T-helper 2 cell treated with Interferon-gamma antibody and Interleukin-4, amounts not matched to agents 5 μg/mL and 100 μg/mL, for 36 hours (primary cell): ENCODE measurements around the gene RNF149.
A peak's percentile ranks its signal among the peaks of the same experiment; 100 is the strongest.
"Not testable (repeated sequence)": the region's sequence is repeated elsewhere in the genome, so short reads cannot be mapped to it uniquely, and the experiment has no call there.

Experiments used
- DNase-seq: peaks from one replicate; pipeline ENCODE4 v3.0.0; 2021; ENCODE audit warnings: low spot score
- H3K27ac Mint-ChIP-seq: one replicate; pipeline ENCODE4 v1.8.0; 2021; ENCODE audit warnings: mild to moderate bottlenecking, mixed read lengths
- H3K27me3 Mint-ChIP-seq: one replicate; pipeline ENCODE4 v1.8.0; 2021; ENCODE audit warnings: low read depth, mixed read lengths
- H3K36me3 Mint-ChIP-seq: one replicate; pipeline ENCODE4 v1.8.0; 2021; ENCODE audit warnings: low read depth, mixed read lengths
- H3K4me1 Mint-ChIP-seq: one replicate; pipeline ENCODE4 v1.8.0; 2021; ENCODE audit warnings: low read depth, mixed read lengths
- H3K4me3 Mint-ChIP-seq: one replicate; pipeline ENCODE4 v1.8.0; 2022; ENCODE audit warnings: mild to moderate bottlenecking, moderate library complexity, mixed read lengths
- H3K9me3 Mint-ChIP-seq: one replicate; pipeline ENCODE4 v1.8.0; 2021; ENCODE audit warnings: mixed read lengths

RNF149 gene

DNA sequence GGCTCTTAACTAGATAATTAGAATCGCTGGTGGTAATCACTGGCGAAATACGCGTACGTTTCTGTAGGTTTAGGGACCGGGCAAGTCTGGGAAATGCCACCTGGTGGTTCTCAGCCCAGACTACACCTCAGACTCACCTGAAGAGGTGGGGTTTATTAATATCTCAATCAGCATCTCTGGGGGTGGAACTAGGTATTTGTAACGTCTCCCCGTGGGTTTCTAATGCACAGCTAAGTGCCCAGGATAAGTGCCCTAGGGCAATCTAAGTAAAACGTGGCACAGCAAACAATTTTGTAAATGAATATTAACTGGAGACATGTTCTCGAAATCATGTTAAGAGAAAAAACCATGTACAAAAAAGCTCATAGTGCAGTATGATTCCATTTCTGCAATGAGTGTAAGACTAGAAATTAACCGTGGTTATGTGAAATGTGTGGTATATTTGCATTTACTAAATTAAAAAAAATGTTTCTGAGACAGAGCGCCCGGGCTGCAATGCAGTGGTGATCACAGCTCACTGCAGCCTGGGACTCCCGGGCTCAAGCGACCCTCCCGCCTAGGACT is 56.6 kb downstream of the RNF149 start:
- peak overlapping the region; percentile 98 for H3K4me3 Mint-ChIP-seq
- H3K9me3 Mint-ChIP-seq: no peaks in the 10 kb centered on the region
- DNase-seq: no peak
- H3K27ac Mint-ChIP-seq: peak overlapping the region; percentile 94
- H3K4me1 Mint-ChIP-seq: peaks cover 32% of the 10 kb centered on the region
- no peaks in the 10 kb centered on the region for H3K27me3 Mint-ChIP-seq
- H3K36me3 Mint-ChIP-seq: peaks cover 18% of the 10 kb centered on the region

DNA sequence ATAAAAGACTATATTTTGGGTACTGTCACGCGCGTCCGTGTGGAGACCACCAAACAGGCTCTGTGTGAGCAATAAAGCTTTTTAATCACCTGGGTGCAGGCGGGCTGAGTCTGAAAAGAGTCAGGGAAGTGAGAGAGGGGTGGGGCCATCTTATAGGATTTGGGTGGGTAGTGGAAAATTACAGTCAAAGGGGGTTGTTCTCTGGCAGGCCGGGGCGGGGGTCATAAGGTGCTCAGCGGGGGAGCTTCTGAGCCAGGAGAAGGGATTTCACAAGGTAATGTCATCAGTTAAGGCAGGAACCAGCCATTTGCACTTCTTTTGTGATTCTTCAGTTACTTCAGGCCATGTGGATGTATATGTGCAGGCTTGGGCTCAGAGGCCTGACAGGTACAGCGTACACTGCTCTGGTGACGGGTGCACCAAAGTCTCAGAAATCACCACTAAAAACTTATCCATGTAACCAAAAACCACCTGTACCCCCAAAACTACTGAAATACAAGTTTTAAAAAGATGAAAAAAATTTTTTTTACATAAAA is 57.2 kb downstream of the RNF149 start:
- peak overlapping the region; percentile 23 for H3K4me3 Mint-ChIP-seq
- not testable (repeated sequence) for DNase-seq, H3K9me3 Mint-ChIP-seq, H3K27me3 Mint-ChIP-seq
- peaks cover 30% of the 10 kb centered on the region for H3K4me1 Mint-ChIP-seq
- peaks cover 16% of the 10 kb centered on the region for H3K36me3 Mint-ChIP-seq
- H3K27ac Mint-ChIP-seq: peak overlapping the region; percentile 3

DNA sequence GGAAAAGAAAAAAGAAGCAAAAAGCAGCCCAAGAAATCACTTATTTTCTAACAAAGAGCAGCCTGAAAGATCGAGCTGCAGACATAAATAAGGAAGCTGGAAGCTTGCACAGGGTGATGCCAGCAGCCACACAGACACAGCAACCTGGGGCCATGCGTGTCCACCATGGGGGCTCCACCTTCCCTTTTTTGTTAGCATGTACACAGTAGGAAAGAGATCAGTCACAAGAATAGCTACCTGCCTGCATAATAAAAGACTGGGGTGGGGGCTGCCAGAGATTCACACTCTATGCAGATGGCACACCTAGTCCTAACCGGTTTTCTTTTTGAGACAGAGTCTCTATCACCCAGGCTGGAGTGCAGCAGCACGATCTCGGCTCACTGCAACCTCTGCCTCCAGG is 58.7 kb downstream of the RNF149 start:
- DNase-seq: no peak
- H3K4me3 Mint-ChIP-seq: no peak overlapping the region
- H3K4me1 Mint-ChIP-seq: peaks cover 20% of the 10 kb centered on the region
- peaks cover 9% of the 10 kb centered on the region for H3K36me3 Mint-ChIP-seq
- no peaks in the 10 kb centered on the region for H3K9me3 Mint-ChIP-seq
- H3K27me3 Mint-ChIP-seq: no peaks in the 10 kb centered on the region
- no peak overlapping the region for H3K27ac Mint-ChIP-seq

DNA sequence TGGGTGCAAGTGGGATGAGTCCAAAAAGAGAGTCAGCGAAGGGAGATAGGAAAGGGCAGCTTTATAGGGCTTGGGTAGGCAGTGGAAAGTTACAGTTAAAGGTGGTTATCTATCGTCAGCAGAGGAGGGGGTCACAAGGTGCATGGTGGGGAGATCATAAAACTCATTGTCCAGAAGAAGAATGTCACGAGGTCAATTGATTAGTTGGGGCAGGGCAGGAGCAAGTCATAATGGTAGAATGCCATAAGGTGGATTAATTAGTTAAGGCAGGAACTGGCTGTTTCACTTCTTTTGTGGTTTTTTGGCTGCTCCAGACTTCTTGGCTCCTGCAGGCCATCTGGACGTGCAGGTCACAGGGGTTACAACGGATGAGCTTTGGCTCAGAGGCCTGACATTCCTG is 59.7 kb downstream of the RNF149 start:
- not testable (repeated sequence) for DNase-seq, H3K27me3 Mint-ChIP-seq, H3K9me3 Mint-ChIP-seq, H3K4me1 Mint-ChIP-seq, H3K27ac Mint-ChIP-seq, H3K36me3 Mint-ChIP-seq, H3K4me3 Mint-ChIP-seq

DNA sequence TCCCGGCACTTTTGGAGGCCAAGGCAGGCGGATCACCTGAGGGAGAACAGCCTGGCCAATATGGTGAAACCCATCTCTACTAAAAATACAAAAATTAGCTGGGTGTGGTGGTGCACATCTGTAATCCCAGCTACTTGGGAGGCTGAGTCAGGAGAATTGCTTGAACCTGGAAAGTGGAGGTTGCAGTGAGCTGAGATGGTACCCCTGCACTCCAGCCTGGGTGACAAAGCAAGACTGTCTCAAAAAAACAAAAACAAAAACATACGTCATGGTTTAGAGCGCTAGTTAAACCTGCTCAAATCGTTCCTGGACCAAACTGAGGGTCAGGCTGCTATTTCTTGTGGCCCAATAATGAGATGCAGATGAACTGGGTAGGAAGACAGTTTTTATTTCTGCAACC is 63.0 kb downstream of the RNF149 start:
- H3K27me3 Mint-ChIP-seq, H3K9me3 Mint-ChIP-seq: not testable (repeated sequence)

DNA sequence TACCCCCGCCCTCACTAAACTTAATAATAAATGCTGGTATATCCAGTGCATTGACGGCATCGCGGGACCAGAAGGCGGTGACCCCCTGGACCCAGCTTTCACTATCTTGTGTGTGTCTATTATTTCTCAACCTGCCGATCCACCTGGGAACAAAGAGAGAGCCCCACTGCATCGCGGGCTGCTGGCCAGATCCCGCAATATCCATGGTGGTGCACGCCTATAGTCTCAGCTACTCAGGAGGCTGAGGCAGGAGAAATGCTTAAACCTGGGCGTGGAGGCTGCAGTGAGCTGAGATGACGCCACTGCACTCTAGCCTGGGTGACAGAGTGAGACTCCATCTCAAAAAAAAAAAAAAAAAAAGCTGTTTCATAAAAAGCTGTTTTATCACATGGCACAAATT is 63.6 kb downstream of the RNF149 start:
- H3K4me1 Mint-ChIP-seq, H3K27ac Mint-ChIP-seq, H3K36me3 Mint-ChIP-seq, DNase-seq, H3K4me3 Mint-ChIP-seq, H3K27me3 Mint-ChIP-seq, H3K9me3 Mint-ChIP-seq: not testable (repeated sequence)

More for the DNA sequence above, 63.0 kb downstream of the RNF149 start:
- H3K4me3 Mint-ChIP-seq, H3K36me3 Mint-ChIP-seq, H3K4me1 Mint-ChIP-seq, H3K27ac Mint-ChIP-seq, DNase-seq: not testable (repeated sequence)

DNA sequence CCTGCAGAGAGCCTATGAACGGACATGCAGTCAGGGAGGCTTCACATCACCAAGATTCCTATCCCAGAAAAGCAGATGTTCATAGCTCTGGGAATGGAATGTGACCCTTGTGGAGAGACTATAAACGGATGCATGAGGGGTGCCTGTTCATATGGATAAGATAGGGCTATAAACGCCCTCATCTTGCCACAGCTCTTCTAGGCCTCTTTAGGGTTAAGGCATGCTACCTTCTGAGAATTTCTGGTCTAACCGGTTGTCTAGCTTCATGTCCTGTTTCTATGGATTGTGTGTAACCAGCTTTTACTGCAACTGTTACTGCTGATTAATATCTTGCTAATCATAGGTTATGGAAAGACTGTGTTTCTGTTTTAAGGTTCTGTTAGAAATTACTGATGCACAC is 64.1 kb downstream of the RNF149 start:
- H3K9me3 Mint-ChIP-seq, DNase-seq, H3K4me1 Mint-ChIP-seq, H3K27me3 Mint-ChIP-seq, H3K4me3 Mint-ChIP-seq, H3K27ac Mint-ChIP-seq, H3K36me3 Mint-ChIP-seq: not testable (repeated sequence)

DNA sequence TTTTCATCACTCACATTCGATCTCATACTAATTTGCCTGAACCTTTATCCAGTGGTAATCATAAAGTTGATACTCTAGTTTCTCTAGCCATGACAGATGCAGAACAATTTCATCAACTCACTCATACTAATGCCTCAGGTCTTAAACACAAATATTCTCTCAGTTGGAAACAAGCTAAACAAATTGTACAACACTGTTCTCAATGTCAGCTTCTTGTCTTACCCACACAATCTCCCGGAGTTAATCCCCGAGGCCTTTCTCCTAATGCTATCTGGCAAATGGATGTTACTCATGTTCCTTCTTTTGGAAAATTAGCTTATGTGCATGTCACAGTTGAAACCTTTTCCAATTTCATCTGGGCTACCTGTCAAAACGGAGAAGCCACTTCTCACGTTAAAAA is 67.3 kb downstream of the RNF149 start:
- peaks cover 3% of the 10 kb centered on the region for H3K27me3 Mint-ChIP-seq
- no peak overlapping the region for H3K27ac Mint-ChIP-seq
- peaks cover 7% of the 10 kb centered on the region for H3K4me1 Mint-ChIP-seq

DNA sequence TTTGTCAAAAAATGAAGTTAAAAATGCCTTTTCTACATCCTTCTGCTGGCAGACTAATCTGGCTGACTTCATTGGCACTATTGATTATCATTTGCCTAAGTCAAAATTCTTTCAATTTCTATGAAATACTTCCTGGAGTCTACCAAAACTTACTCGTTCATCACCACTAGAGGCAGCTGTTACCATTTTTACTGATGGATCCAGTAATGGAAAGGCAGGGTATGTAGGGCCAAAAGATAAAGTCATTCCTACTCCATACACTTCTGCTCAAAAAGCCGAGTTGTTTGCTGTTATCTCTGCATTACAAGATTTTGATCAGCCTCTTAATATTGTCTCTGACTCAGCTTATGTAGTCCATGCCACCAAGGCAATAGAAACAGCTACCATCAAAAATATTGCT is 67.8 kb downstream of the RNF149 start:
- H3K9me3 Mint-ChIP-seq, DNase-seq, H3K27me3 Mint-ChIP-seq, H3K27ac Mint-ChIP-seq, H3K4me3 Mint-ChIP-seq, H3K4me1 Mint-ChIP-seq, H3K36me3 Mint-ChIP-seq: not testable (repeated sequence)

More for the DNA sequence above, 67.3 kb downstream of the RNF149 start:
- Mint-ChIP-seq H3K36me3 (no peaks in the 10 kb centered on the region), H3K9me3 (no peaks in the 10 kb centered on the region), H3K4me3 (no peak overlapping the region)
- DNase-seq: no peak

DNA sequence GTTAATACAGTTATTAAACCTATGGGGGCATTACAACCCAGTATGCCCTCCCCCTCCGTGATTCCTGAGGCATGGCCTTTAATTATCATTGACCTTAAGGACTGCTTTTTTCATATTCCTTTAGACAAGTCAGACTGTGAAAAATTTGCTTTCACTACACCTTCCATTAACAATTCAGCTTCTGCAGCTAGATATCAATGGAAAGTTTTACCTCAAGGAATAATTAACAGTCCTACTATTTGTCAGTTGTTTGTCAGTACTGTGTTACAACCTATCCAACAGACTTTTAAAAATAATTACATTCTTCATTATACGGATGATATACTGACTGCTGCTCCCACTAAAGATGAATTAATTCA is 68.8 kb downstream of the RNF149 start:
- H3K9me3 Mint-ChIP-seq, H3K27me3 Mint-ChIP-seq, DNase-seq, H3K4me1 Mint-ChIP-seq, H3K36me3 Mint-ChIP-seq, H3K4me3 Mint-ChIP-seq, H3K27ac Mint-ChIP-seq: not testable (repeated sequence)

DNA sequence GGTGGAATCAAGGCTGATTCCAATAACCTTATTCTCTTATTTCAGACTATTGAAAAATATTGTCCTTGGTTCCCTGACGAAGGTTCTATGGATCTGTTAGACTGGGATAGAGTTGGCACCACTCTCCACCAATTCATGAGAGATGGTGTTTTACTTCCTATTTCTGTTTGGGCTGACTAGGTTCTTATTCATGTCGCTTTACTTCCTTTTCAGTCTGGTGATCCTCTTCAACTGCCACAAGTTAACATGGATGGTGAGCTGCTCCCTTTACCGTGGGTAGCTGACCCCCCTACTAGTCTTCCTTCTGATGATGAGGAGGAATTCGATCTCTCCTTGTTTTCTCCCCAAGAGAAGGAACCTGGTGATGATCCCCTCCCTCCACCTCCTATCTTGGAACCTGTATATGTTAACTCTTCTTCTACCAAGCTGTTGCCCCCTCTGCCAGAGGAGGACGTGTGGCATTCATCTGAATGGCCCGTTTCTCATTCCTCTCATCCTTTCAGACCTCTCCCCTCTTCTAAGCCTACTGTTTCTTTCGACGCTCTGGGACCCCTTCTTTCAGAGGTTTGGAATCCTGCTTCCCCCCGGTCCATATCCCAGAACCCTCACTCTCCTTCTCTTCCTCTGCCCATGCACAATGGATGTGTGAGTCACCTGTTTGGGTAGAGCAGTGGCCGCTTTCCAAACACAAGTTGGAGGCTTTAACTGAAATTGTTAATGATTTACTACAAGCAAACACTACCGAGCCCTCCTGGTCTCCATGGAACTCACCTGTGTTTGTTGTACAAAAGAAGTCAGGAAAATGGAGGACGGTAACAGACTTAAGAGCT is 69.4 kb downstream of the RNF149 start:
- peaks cover 3% of the 10 kb centered on the region for H3K27me3 Mint-ChIP-seq

DNA sequence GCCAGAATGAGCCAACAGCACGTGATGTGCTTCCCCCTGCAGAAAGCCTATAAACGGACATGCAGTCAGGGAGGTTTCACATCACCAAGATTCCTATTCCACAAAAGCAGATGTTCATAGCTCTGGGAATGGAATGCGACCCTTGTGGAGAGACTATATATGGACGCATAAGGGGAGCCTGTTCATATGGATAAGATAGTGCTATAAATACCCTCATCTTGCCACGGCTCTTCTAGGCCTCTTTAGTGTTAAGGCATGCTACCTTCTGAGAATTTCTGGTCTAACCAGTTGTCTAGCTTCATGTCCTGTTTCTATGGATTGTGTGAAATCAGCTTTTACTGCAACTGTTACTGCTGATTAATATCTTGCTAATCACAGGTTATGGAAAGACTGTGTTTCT is 70.6 kb downstream of the RNF149 start:
- not testable (repeated sequence) for DNase-seq, H3K9me3 Mint-ChIP-seq, H3K36me3 Mint-ChIP-seq, H3K27me3 Mint-ChIP-seq, H3K27ac Mint-ChIP-seq, H3K4me1 Mint-ChIP-seq, H3K4me3 Mint-ChIP-seq

More for the DNA sequence above, 69.4 kb downstream of the RNF149 start:
- DNase-seq: no peak
- Mint-ChIP-seq H3K4me3 (no peak overlapping the region), H3K9me3 (no peaks in the 10 kb centered on the region), H3K36me3 (no peaks in the 10 kb centered on the region), H3K4me1 (peaks cover 7% of the 10 kb centered on the region), H3K27ac (no peak overlapping the region)

DNA sequence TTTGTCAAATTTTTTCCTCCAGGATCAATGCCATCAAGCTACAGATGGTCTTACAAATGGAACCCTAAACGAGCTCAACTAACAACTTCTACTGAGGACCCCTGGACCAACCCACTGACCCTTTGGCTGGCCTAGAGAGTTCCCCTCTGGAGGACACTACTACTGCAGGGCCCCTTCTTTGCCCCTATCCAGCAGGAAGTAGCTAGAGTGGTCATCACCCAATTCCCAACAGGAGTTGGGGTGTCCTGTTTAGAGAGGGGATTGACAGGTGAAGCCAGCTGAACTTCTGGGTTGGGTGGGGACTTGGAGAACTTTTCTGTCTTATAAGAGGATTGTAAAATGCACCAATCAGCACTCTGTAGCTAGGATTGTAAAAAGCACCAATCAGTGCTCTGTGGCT is 72.5 kb downstream of the RNF149 start:
- H3K4me3 Mint-ChIP-seq, H3K27me3 Mint-ChIP-seq, H3K36me3 Mint-ChIP-seq, H3K9me3 Mint-ChIP-seq, H3K4me1 Mint-ChIP-seq, H3K27ac Mint-ChIP-seq, DNase-seq: not testable (repeated sequence)

DNA sequence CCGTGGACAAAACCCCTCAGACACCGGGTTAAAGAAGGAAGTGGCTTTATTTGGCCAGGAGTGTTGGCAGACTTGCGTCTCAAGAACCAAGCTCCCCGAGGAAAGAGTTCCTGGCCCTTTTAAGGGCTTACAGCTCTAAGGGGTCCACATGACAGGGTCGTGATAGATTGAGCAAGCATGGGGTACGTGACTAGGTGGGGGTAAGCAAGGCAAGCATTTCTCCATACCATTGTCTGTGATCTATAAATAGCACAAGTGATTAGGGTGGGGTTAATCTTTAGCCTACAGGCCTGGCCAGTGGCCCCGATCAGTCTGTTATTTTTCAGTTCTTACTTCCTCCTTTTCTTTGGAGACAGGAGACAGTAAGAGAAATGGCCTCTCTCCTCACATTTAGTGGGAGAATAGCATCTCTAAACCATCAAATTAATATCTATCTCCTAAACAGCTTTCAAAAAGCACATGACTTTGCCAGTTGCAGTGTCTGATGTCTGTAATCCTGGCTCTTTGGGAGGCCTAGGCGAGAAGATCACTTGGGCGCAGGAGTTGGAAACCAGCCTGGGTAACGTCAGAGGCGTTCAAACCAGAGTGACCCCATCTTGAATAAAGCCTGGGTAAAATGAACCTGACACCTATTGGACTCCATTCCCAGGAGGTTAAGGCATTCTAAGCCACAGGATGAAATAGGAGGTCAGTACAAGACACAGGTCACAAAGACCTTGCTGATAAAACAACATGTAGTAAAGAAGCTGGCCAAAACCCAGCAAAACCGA is 74.1 kb downstream of the RNF149 start:
- Mint-ChIP-seq H3K4me3 (no peak overlapping the region), H3K9me3 (peaks cover 7% of the 10 kb centered on the region), H3K4me1 (no peaks in the 10 kb centered on the region), H3K27me3 (no peaks in the 10 kb centered on the region), H3K36me3 (no peaks in the 10 kb centered on the region), H3K27ac (no peak overlapping the region)
- no peak for DNase-seq
